K562 (cell line): ENCODE measurements around the gene CEL.

ENCODE experiments used
- BDP1 ChIP-seq: IDR thresholded peaks from 3 replicates; pipeline ENCODE4 v1.6.1; 2011; ENCODE audit not compliant: insufficient read length, insufficient read depth
- CTCF ChIP-seq, 3 experiments: IDR thresholded peaks in 2 of 3; conservative IDR thresholded peaks in 1 of 3; 2 replicates each; pipeline ENCODE4 v1.5.1; 2011 to 2012; ENCODE audit warnings: low read length in 3 of 3, mild to moderate bottlenecking in 3 of 3, control low read depth in 2 of 3, improper control_type of control experiment in 1 of 3, inconsistent platforms in 1 of 3, low read depth in 1 of 3, mixed read lengths in 1 of 3, moderate library complexity in 1 of 3; ENCODE audit not compliant: insufficient read depth in 2 of 3
- MYNN ChIP-seq, 2 experiments: sonication (generic); formaldehyde crosslinking in 1 of 2; IDR thresholded peaks; 2 replicates each; pipeline versions ENCODE4 v1.5.0 to v1.6.1; 2016 to 2020; ENCODE audit warnings: antibody characterized with exemption in 1 of 2, missing genetic modification reagents in 1 of 2
- RFX5 ChIP-seq: IDR thresholded peaks from 2 replicates; pipeline ENCODE4 v1.6.1; 2011; ENCODE audit warnings: low read depth, mild to moderate bottlenecking, improper control_type of control experiment, low read length

- TF ChIP-seq RFX5 (no peak), BDP1 (no peak), CTCF (IDR thresholded peaks at IDR 0.05 in 2 of 3, conservative IDR thresholded peaks at IDR 0.05 in 1 of 3; ENCODE audit: insufficient read depth in 2 of 3, low read depth in 1 of 3, low read length in 3 of 3) (no peak), MYNN (IDR thresholded peaks at IDR 0.05) (no peak), MYNN (CRISPR knock-in tag; IDR thresholded peaks at IDR 0.05) (no peak)
These were observed 10.4 kb upstream of the CEL start for GRCh38 chr9:133051281-133051900.
